ENCODE results near the gene GLT8D1. TPM values are rescaled to one million over a fixed set of nuclear protein-coding genes. Genes with fewer than 3 reads are reported as not detected.
A peak's percentile ranks its signal among the peaks of the same experiment; 100 is the strongest.
"Not testable (repeated sequence)": the region's sequence is repeated elsewhere in the genome, so short reads cannot be mapped to it uniquely, and the experiment has no call there.

The GLT8D1 gene
- 100 to 1,000 TPM; 113 to 181 (median 138) TPM for polyA plus RNA-seq (ENCODE audit: insufficient read length in 4 of 4)

- DNase-seq (ENCODE audit: low read depth in 4 of 4, low spot score in 3 of 4) = peak; percentile 75 to 82 (median 77)
Measured at GRCh38 chr3:52705688-52706686, at the start of gene GLT8D1, which contains the start of gene SPCS1. Gene GLT8D1 (minus strand): TSS chr3:52705791. CDS start chr3:52700460, 5,331 bp downstream. Gene SPCS1 (plus strand): TSS chr3:52706106. CDS start chr3:52706247, 141 bp downstream.

- DNase-seq (ENCODE audit: low read depth in 4 of 4, low spot score in 3 of 4) = no peak
Measured at GRCh38 chr3:52754373-52754772, 48.8 kb upstream of the GLT8D1 start.

GRCh38 chr3:52752045-52752660, 46.6 kb upstream of the GLT8D1 start:
- DNase-seq (ENCODE audit: low read depth in 4 of 4, low spot score in 3 of 4) = no peak

- no peak for DNase-seq (ENCODE audit: low read depth in 4 of 4, low spot score in 3 of 4)
Measured at GRCh38 chr3:52743721-52744120, 38.1 kb upstream of the GLT8D1 start.

GRCh38 chr3:52743152-52743551, 37.6 kb upstream of the GLT8D1 start:
- no peak for DNase-seq (ENCODE audit: low read depth in 4 of 4, low spot score in 3 of 4)

GRCh38 chr3:52742418-52743041, 36.9 kb upstream of the GLT8D1 start:
- peak in 2 of 4 donors; percentile 1 for DNase-seq (ENCODE audit: low read depth in 4 of 4, low spot score in 3 of 4)

- no peak for DNase-seq (ENCODE audit: low read depth in 4 of 4, low spot score in 3 of 4)
Measured at GRCh38 chr3:52739730-52740129, 34.1 kb upstream of the GLT8D1 start.

GRCh38 chr3:52733256-52733891, 27.8 kb upstream of the GLT8D1 start:
- no peak for DNase-seq (ENCODE audit: low read depth in 4 of 4, low spot score in 3 of 4)

GRCh38 chr3:52731590-52731989, 26.0 kb upstream of the GLT8D1 start:
- no peak for DNase-seq (ENCODE audit: low read depth in 4 of 4, low spot score in 3 of 4)

GRCh38 chr3:52730681-52731080, 25.1 kb upstream of the GLT8D1 start:
- DNase-seq (ENCODE audit: low read depth in 4 of 4, low spot score in 3 of 4) = no peak

GRCh38 chr3:52728753-52729152, 23.2 kb upstream of the GLT8D1 start:
- not testable (repeated sequence) for DNase-seq (ENCODE audit: low read depth in 4 of 4, low spot score in 3 of 4)

GRCh38 chr3:52724511-52724910, 18.9 kb upstream of the GLT8D1 start:
- no peak for DNase-seq (ENCODE audit: low read depth in 4 of 4, low spot score in 3 of 4)

- no peak for DNase-seq (ENCODE audit: low read depth in 4 of 4, low spot score in 3 of 4)
Measured at GRCh38 chr3:52723935-52724334, 18.3 kb upstream of the GLT8D1 start.

- no peak for DNase-seq (ENCODE audit: low read depth in 4 of 4, low spot score in 3 of 4)
Measured at GRCh38 chr3:52722491-52722890, 16.9 kb upstream of the GLT8D1 start.

GRCh38 chr3:52721730-52722008, 16.1 kb upstream of the GLT8D1 start:
- no peak for DNase-seq (ENCODE audit: low read depth in 4 of 4, low spot score in 3 of 4)

- no peak for DNase-seq (ENCODE audit: low read depth in 4 of 4, low spot score in 3 of 4)
Measured at GRCh38 chr3:52721002-52721729, 15.6 kb upstream of the GLT8D1 start.

GRCh38 chr3:52719618-52720017, 14.0 kb upstream of the GLT8D1 start:
- DNase-seq (ENCODE audit: low read depth in 4 of 4, low spot score in 3 of 4) = no peak

GRCh38 chr3:52715714-52716305, 10.2 kb upstream of the GLT8D1 start:
- no peak for DNase-seq (ENCODE audit: low read depth in 4 of 4, low spot score in 3 of 4)

- DNase-seq (ENCODE audit: low read depth in 4 of 4, low spot score in 3 of 4) = no peak
Measured at GRCh38 chr3:52714335-52715302, 9.0 kb upstream of the GLT8D1 start.
